ENCODE results near the gene AGBL4.

Gene AGBL4

GRCh38 chr1:48761986-48762385, 1261.8 kb downstream of the AGBL4 start:
- no peak for DNase-seq (ENCODE audit: low read depth)

GRCh38 chr1:48761411-48761810, 1262.3 kb downstream of the AGBL4 start:
- DNase-seq (ENCODE audit: low read depth): no peak

GRCh38 chr1:48760857-48761256, 1262.9 kb downstream of the AGBL4 start:
- no peak for DNase-seq (ENCODE audit: low read depth)

- no peak for DNase-seq (ENCODE audit: low read depth)
Measured at GRCh38 chr1:48758976-48759375, 1264.8 kb downstream of the AGBL4 start.

- DNase-seq (ENCODE audit: low read depth): no peak
Measured at GRCh38 chr1:48757363-48757762, 1266.4 kb downstream of the AGBL4 start.

- no peak for DNase-seq (ENCODE audit: low read depth)
Measured at GRCh38 chr1:48756683-48757316, 1267.0 kb downstream of the AGBL4 start.

GRCh38 chr1:48753293-48753692, 1270.5 kb downstream of the AGBL4 start:
- no peak for DNase-seq (ENCODE audit: low read depth)

- no peak for DNase-seq (ENCODE audit: low read depth)
Measured at GRCh38 chr1:48750109-48750508, 1273.6 kb downstream of the AGBL4 start.

- no peak for DNase-seq (ENCODE audit: low read depth)
Measured at GRCh38 chr1:48749068-48749467, 1274.7 kb downstream of the AGBL4 start.

GRCh38 chr1:48746906-48747305, 1276.8 kb downstream of the AGBL4 start:
- DNase-seq (ENCODE audit: low read depth): no peak

- no peak for DNase-seq (ENCODE audit: low read depth)
Measured at GRCh38 chr1:48744032-48744431, 1279.7 kb downstream of the AGBL4 start.

- DNase-seq (ENCODE audit: low read depth): no peak
Measured at GRCh38 chr1:48743480-48743879, 1280.3 kb downstream of the AGBL4 start.

- DNase-seq (ENCODE audit: low read depth): no peak
Measured at GRCh38 chr1:48741380-48741779, 1282.4 kb downstream of the AGBL4 start.

- DNase-seq (ENCODE audit: low read depth): no peak
Measured at GRCh38 chr1:48740621-48741020, 1283.1 kb downstream of the AGBL4 start.

- no peak for DNase-seq (ENCODE audit: low read depth)
Measured at GRCh38 chr1:48739091-48739490, 1284.7 kb downstream of the AGBL4 start.

GRCh38 chr1:48738356-48738755, 1285.4 kb downstream of the AGBL4 start:
- no peak for DNase-seq (ENCODE audit: low read depth)

- no peak for DNase-seq (ENCODE audit: low read depth)
Measured at GRCh38 chr1:48735796-48736195, 1288.0 kb downstream of the AGBL4 start.

GRCh38 chr1:48730164-48730910, 1293.4 kb downstream of the AGBL4 start:
- no peak for DNase-seq (ENCODE audit: low read depth)

- DNase-seq (ENCODE audit: low read depth): no peak
Measured at GRCh38 chr1:48728584-48728983, 1295.2 kb downstream of the AGBL4 start.

GRCh38 chr1:48726557-48727215, 1297.1 kb downstream of the AGBL4 start:
- no peak for DNase-seq (ENCODE audit: low read depth)

GRCh38 chr1:48726139-48726538, 1297.6 kb downstream of the AGBL4 start:
- no peak for DNase-seq (ENCODE audit: low read depth)

GRCh38 chr1:48725341-48726046, 1298.3 kb downstream of the AGBL4 start:
- no peak for DNase-seq (ENCODE audit: low read depth)

- DNase-seq (ENCODE audit: low read depth): no peak
Measured at GRCh38 chr1:48720929-48721328, 1302.8 kb downstream of the AGBL4 start.

Data from stimulated activated CD8-positive, alpha-beta memory T cell treated with anti-CD3 and anti-CD28 coated beads, Interleukin-12 subunit alpha, Interleukin-12 subunit beta, amount 100 ng/mL, for 1 hour (primary cell).